NCI-H524 treated with DMSO at 0.1 percent for 48 hours (cell line): ENCODE results near the gene WNK2.
A peak's percentile ranks its signal among the peaks of the same experiment; 100 is the strongest.

Experiments used
- DNase-seq: peaks from one replicate; lab custom pipeline; 2025; lab: John Stamatoyannopoulos, UW

Gene WNK2

DNA sequence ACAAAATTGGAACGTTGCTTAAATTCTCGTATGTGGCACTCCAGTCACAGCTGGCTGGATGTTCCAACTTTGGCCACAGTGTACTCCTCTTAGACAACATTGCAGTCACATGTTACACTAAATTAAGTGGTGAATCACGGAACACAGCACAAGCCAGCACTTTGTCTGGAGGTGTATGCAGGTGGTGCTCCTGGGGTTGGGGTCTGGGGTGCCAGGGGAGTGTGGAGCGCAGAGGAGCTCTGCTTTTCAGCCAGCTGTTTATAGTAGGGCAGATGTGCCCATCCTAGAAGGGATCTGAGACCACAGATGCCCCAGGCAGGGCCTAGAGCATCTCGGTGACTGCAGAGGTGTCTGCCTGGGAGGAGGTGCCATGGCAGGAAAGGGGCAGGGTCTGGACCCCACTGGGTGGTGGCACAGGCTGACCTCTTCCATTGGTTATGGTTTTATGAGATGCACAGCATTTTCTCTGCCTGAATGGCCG, 82.6 kb downstream of the WNK2 start:
- DNase-seq = no peak

DNA sequence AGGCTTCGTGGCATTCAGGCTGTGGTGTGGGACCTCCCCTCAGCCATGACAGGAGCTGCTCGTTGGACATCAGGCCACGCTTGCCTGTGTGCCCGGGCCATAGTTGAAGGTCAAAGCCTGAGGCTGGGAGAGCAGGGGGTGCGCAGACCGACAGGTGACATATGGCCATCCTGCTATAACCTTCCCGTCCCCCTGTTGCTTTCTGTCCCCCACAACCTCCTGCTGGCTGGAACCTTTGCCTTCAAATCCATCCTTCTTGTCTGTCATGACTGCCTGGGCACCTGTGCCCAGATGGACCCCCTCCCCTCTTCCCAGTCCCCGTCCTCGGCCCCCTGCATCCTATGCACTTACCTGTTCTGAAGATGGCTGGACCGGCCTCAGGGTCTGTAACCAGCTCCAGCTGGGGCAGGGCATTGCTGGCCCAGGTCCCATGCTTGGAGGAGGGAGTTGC, 83.2 kb downstream of the WNK2 start:
- DNase-seq = no peak

DNA sequence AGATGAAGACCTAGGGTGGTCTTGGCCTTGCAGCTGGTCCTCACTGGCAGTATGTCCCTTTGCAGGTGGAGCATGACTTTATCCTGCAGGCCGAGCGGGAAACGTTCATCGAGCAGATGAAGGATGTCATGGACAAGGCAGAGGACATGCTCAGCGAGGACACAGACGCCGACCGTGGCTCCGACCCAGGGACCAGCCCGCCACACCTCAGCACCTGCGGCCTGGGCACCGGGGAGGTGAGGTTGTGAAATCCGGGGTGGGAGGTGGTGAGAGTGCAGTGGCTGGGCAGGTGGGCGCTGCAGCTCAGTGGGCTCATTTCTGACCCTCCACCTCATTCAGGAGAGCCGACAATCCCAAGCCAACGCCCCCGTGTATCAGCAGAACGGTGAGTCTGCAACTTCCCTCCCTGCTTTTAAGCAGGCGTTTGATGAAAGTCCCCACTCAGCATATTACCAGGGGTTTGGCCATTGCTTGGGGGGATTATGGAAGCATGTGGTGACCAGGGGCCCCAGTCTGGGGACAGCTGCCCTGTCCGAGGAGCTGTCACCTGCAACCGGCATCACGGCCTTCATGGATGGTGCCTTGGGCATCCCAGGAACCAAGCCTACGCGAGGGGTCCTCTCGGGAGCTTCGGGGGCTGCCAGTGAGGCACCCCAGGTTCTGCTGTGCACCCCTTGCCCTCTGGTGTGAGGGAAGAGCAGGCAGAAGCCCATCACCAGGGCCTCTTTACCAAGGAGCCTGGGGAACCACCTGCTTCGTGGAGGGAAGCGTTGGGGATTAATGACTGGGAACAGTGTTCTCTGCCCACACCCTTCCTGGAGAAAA, 84.0 kb downstream of the WNK2 start:
- no peak for DNase-seq

DNA sequence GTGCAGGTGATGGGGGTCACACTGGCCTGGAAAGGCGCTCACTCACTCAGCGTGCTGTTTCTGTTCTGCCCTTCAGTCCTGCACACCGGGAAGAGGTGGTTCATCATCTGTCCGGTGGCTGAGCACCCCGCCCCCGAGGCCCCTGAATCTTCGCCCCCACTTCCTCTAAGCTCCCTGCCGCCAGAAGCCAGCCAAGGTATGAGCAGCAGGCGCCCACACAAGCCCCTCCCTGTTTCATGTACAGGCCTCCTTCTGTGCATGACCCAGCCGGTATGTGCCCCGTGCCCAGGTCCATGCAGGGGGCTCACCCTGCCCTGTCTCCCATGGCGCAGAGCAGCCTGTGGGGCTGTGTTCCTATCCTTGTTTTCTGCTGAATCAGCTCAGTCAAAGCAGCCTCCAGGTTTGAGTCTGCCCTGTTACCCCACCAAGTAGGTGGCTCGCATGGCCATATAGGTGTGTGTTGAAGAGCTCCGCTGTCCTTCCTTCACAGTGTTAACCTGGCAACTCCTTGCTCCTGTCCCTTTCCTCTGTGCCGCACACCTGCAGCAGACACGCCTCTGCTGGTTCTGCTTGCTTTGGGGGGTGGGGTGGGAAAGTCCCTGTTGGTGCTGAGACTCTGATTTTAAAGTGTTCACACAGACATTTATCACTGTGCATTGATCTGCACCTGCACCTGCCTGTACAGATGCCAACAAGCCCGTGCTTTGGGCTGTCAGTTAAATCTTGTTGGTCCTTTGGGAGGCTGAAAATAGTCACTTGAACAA, 84.8 kb downstream of the WNK2 start:
- no peak for DNase-seq

DNA sequence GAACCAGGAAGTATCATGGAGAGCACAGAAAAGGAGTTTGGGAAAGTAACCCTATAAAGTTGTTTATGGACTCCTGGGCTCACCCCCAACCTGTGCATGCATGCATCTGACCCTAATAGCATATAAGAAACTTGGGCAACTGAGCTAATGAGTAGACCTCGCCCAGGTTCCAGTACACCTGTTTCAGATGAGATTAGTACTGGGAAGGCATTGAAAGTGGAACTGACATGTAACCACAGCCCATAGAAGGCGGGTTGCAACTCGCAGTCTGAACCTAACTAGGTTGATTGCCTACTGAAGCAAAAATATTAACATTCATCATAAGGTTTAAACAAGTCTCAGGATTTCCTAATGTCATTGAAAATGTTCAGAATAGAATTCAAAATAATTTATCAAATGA, 87.0 kb downstream of the WNK2 start:
- no peak for DNase-seq

DNA sequence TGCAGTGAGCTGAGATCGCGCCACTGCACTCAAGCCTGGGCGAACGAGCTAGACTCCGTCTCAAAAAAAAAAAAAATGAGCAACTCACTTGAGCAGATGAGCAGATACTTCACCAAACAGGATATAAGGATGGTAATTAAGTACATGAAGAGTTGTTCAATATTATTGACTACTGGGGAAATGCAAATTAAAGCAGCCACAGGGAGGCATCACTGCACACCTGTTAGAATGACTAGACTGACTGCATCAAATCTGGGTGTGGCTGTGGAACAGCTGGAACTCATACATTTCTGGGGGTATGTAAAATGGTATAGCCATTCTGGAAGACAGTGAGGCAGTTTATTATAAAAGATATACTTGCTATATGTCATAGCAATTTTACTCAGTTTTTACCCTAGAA, 93.0 kb downstream of the WNK2 start:
- DNase-seq = no peak

DNA sequence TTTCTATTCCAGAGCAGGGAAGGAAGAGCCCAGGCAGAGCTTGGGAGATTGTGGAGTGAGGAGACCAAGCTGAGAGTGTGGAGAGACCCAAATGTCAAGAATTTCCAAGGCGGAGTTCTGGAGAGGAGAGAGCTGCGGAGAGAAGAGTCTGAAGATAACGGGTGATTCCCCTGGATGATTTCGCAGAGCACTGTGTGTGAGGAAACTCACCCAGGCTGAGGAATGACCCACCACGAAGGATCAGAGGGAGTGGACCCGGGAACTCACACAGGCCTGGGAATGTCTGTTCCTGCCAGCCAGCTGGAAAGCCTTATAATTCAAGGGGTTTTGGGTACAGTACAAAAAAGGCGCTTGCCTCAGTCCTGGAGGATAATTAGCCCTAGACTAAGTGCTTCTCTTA, 94.2 kb downstream of the WNK2 start:
- DNase-seq = no peak

DNA sequence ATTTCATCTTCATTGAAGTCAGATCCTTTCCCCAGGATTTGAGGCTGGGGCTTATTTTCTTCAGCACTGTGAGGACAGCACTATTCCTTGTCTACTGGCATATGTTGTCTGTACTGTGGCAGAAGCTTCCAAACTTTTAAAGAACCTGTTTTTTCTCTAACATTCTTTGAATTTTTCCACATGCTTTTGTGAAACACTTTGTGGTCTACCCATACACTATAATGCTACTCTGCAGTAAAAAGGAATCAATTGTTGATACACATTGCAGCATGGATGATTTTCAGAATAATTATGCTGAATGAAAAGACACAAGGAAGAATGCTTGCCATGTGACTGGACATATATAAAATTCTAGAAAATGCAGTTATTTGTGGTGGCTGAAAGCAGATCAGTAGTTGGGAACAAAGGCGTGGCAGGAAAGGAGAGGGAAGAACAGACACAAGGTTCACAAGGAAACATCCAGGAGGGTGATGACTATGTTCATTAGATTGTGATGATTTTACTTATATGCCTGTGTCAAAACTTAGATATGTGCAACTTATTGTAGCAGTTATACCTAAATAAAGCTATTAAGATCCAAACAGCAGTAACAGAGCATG, 96.8 kb downstream of the WNK2 start:
- DNase-seq = no peak

DNA sequence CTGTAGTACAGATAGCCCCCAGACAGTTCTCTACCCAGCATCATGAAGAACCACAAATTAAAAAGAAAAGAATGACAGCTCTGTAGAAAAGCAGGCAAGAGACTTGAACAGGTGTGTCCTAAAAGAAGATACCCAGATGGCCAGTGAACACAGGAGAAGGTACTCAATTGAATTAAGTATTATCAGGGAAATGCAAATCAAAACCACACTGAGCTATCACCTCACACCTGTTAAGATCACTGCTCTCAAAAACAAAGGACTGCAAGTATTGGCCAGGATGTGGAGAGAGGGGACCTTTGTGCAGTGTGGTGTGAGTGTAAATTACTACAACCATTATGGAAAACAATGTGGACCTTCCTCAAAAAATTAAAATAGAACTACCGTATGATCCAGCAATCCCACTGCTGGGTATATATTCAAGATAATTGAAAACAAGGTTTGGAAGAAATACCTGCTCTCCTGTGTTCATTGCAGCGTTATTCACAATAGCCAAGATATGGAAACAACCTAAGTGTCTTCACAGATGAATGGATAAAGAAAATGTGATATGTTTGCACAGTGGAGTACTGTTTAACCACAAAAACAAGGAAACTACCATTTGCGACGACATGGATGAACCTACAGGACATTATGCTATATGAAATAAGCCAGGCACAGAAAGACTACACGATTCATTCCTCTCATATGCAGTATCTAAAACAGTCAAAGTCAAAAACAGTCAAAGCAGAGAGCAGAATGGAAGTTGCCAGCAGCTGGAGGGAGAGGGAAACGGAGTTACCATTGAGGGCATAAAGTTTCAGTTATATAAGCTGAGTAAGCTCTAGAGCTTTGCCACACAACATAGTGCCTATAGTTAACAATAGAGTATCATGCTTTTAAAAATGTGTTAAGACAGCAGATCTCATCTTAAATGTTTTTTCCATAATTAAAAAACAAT, 102.6 kb downstream of the WNK2 start:
- peak; percentile 10 for DNase-seq

DNA sequence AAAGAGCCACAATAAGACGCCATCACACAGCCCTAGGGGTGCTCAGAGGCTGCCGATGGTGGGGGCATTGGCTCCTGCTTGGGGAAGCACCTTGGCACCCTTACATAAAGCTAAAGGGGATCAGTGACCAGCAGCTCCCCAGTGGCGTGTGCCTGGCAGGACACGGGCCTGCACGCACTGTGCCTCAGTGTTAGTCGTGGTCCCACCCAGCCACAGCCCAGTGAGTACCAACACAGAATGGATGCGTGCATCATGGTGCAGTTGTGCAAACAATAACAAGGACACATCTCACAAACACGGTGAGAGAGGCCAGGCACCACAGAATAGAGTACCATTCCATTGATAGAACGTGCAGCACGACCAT, 103.2 kb downstream of the WNK2 start:
- no peak for DNase-seq

DNA sequence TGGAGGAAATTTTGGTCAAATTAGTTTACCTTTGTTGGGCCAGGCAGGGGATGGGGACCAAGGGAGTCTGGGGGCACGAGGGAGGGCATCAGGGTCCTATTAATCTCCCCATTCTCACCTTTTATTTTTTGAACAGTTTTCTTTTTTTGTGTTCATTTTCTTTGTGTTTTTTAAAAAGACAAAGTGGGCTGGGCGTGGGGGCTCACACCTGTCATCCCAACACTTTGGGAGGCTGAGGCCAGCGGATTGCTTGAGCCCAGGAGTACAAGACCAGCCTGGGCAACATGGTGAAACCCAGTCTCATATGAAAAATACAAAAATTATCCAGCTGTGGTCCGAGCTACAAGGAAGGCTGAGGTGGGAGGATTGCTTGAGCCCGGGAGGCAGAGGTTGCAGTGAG, 103.7 kb downstream of the WNK2 start:
- DNase-seq = no peak

DNA sequence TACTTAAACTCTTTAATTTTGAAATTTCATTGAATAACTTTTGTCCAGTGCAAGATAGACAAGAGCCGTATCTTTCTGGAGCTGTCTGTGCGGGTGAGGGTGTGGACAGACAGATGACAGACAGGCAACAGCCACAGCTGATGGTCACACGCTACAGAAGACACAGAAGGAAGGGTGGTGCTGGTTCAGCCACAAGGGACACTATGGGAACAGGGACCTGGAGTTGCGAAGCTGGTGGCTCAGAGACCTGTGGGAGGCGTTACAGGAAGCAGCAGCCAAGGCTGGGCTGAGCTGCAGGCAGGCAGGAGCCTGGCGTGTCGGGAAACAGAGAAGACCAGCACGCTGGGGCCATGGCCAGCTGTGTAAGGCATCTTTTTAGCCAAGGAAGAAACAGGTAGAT, 104.4 kb downstream of the WNK2 start:
- no peak for DNase-seq

DNA sequence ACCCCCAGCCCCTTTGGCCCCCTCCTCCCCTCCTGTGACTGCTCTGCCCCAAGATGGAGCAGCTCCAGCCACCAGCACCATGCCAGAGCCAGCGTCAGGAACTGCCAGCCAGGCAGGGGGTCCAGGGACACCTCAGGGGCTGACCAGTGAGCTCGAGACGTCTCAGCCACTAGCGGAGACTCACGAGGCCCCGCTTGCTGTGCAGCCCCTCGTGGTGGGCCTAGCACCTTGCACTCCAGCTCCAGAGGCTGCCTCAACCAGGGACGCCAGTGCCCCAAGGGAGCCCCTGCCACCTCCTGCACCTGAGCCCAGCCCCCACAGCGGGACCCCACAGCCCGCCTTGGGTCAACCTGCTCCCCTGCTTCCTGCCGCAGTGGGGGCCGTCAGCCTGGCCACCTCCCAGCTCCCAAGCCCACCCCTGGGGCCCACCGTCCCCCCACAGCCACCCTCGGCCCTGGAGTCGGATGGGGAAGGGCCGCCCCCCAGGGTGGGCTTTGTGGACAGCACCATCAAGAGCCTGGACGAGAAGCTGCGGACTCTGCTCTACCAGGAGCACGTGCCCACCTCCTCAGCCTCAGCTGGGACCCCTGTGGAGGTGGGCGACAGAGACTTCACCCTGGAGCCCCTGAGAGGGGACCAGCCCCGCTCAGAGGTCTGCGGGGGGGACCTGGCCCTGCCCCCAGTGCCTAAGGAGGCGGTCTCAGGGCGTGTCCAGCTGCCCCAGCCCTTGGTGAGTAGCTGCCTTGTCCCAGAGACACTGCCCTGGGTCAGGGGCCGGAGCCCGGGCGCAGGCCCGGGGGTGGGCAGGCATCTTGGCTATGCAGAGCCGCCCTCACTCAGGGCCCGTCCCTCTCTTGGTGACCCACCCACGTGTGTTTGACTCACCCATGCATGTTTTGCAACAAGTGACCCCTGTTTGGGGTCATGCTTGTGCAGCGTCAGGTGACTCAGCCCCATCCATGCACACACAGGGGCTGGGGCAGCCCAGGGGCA, 105.2 kb downstream of the WNK2 start:
- DNase-seq = no peak

DNA sequence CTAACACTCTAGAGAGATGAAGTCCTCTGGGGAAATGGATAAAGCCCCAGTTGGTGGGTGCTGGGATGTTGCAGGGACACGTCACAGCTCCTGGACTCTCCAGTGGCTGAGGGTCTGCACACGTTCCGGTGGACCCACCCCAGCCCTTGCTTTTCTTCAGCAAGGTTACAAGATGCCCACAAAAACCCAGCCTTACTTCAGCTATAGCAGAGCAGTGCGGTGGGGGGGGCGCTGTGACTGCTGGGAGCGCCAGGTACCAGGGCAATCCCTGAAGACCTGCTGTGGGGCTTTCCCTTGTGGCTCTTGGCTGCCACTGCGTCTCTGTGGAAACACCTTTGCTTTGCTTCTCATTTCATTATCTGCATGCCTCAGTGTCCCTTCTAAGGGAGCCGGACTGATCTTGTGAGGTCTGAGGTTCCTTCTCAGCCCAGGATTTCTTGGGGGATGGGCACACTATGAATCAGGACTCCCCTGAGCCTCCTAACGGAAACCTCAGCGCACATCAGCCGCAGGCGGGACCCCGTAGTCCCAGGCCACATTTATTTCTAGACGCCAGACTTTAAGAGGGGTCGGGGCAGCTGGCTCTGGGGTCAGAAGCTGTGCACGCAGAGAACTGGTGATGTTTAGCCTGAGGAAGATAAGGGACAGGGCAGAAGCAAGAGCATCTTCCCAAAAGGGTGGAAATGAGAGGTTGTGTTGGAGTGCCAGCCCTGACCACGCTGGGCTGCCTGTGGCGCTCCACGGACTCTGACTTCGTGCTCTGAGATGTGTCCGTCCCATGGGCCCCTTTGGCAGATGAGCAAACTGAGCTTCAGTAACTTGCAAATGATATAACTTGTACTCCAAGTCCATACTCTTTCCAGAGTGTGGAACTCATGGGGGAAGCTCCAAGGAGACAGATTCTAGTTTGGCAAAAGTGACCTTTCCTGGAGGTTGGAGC, 106.8 kb downstream of the WNK2 start:
- DNase-seq = no peak

DNA sequence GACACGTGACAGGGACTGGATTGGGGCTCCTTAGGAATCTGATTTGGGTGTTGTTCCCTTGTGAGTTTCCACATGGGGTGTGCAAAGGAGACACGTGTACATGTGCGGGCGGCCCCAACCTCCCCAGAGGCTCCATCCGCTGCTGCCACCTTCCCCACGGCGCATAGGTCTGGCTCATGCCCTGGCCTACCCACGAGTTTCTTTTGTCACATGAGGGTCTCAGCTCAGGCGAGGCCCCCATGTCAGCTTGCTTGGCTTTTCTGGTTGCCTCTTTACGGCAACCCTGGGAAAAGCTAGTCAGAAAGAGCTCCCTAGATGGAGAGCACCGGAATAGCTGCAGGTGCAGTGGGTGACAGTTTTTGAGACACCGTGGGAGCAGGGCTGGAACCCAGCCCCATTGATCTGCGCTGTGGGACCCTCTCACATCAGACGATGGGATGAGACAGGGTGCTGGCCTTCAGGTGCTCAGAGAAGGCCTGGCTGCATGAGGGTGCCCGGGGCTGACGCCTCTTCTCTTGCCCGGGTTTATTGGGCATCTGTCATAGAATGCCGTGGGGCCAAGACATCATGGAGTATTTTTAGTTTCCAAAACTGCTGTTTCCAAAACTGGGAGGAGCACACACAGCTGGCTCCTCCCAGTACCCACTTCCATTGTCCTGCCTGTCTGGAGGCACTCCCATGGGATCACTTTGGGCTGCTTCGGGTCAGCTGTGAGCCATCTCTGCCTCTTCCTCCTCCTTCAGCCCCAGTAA, 107.8 kb downstream of the WNK2 start:
- DNase-seq = no peak

DNA sequence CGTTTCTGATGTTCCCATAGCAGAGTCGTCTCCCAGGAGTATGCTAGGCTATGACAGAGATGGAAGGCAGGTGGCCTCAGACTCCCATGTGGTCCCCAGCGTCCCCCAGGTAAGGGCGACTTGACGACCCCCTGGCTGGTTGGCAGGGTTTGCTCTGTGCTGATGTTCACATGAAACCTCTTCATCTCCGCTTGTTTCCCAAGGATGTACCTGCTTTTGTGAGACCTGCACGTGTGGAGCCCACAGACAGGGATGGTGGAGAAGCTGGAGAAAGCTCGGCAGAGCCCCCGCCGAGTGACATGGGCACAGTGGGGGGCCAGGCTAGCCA, 108.3 kb downstream of the WNK2 start:
- DNase-seq = no peak

DNA sequence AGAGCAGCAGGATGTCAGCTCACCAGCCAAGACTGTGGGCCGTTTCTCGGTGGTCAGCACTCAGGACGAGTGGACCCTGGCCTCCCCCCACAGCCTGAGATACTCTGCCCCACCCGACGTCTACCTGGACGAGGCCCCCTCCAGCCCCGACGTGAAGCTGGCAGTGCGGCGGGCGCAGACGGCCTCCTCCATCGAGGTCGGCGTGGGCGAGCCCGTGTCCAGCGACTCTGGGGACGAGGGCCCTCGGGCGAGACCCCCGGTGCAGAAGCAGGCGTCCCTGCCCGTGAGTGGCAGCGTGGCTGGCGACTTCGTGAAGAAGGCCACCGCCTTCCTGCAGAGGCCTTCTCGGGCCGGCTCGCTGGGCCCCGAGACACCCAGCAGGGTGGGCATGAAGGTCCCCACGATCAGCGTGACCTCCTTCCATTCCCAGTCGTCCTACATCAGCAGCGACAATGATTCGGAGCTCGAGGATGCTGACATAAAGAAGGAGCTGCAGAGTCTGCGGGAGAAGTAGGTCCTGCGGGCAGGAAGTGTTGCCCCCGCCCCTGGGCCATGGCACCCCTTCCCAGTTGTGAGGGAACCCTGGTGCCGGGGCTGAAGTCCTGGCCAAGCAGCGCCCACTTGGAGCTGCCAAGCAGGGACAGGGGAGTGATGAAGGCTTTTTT, 108.9 kb downstream of the WNK2 start:
- no peak for DNase-seq

DNA sequence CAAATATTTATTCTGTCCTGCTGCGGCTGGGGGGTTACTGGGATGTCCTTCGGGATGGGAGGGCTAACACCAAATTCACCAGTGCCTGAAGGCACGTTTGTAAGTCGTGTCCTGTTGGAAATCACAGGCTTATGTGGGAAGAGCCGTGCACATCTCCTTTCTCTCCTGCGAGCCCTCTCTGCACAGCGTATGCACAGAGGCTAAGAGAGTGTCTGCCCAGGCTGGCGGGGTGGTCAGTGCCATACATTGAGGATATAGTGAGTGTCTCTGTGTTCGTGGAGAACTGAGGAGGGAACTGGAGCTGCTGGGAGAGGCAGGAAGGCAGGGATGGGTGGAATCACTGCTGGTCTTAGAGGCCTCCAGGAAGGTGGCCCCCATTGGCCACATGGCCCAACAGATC, 110.1 kb downstream of the WNK2 start:
- DNase-seq = no peak
